HG02852 (cell line): Measurements from ENCODE around the gene GNPTAB.
A peak's percentile ranks its signal among the peaks of the same experiment; 100 is the strongest.
"Not testable (repeated sequence)": the region's sequence is repeated elsewhere in the genome, so short reads cannot be mapped to it uniquely, and the experiment has no call there.

Experiments
- ATAC-seq: cut with Tn5 transposase; IDR thresholded peaks from one replicate; pipeline ENCODE4 v1.9.1; 2021; ENCODE audit warnings: mild to moderate bottlenecking, moderate library complexity; ENCODE audit not compliant: unreplicated experiment

The GNPTAB gene

DNA sequence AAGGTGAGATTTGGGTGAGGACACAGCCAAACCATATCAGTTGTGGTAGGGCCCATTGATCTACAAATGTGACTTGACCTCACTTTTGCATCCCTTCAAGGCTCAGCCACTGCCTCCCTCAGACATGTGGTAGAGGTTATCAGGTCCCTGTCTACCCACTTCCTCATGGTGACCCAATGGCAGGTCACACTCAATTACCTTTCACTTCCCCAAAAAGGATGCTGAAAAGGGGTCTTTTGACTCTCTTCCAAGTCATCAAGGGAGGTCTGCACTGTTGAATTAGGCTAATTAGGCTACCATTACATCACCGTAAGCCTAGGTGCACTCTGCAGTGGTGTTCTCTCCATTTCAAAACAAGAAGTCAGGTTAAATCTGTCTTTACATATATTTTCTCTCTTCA lies 24.0 kb upstream of the GNPTAB start:
- ATAC-seq = no peak

DNA sequence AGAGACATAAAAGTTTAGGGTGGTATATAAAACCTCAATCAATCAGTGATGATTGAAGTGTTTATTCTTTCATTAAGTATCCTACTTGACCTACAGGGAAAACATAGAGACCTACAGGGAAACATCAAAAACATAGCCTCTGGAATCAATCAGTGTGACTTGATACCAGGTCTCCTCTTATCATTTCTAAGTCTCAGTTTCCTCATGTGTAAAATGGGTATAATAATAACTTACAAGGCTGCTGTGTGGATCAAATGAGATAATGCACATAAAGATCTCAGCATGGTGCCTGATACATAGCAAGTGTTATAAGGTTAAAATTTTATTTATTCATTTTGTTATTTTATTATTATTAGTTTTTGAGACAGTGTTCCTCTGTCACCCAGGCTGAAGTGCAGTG lies 22.2 kb upstream of the GNPTAB start:
- ATAC-seq = no peak

DNA sequence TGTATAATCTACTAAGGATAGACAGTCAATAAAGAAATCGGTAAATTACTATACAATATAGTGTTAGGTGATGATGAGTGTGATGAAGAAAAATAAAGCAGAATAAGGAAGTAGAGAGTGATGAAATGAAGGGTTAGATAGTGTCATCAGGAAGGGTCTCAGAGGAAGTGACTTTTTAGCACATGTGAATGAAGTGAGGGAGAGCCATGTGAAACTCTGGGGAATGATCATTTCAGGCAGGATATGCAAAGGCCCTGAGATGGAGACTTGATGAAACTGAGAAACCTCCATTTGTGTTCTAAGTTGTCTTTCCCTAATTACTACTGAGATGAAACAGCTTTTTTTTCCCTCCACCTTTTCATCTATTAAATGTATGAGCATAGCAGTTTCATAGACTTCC lies 19.4 kb upstream of the GNPTAB start:
- ATAC-seq = peak; percentile 55

DNA sequence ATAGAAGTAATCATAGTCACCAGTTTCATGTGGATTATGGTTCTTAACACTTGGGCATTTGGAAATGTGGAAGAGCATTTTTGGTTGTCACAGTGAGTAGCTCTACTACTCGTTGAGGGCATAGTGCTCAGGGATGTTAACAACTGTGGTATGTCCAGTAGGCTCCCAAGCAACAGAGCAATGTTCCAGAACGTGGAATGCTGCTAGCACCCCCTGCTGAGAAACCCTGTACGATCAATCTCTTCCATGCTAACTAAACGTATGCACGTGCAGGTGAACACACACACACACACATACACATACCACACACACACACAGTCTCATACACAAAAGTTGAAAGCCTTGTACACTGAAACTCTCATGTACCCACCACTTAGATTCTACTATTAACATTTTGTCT lies 16.6 kb upstream of the GNPTAB start:
- no peak for ATAC-seq

DNA sequence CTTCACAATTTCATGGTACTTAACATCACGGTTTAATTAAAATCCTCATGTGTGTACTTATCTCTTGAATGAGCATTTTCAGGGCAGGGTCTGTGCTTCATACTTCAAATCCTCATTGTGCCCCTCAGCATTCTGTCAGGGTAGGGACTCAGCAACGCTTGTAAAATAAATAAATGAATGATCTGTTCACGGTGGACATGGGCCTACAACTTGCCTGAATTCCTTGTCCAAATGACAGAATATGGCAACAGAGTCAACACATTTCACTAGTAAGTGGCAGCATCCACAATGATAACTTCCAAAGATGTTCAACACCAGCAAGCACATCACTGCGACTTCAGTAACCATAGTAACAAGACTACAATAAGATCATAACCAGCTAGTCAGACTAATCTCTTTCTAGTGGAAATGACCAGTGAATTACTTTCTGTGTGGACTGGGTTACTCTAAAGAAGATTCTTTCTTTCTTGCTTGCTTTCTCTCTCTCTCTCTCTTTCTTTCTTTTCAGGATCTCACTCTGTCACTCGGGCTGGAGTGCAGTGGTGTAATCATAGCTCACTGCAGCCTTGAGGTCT lies 14.5 kb upstream of the GNPTAB start:
- ATAC-seq = no peak

DNA sequence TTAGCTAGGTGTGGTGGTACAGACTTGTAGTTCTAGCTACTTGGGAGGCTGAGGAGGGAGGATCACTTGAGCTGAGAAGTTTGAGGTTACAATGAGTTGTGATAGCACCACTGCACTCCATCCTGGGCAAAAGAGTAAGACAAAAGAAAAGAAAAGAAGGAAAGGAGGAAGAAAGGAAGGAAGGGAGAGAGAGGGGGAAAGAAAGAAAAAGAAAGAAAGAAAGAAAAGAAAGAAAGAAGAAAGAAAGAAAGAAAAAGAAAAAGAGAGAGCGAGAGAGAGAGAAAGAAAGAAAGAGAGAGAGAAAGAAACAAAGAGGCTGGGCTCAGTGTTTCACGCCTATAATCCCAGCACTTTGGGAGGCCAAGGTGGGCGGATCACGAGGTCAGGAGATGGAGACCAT lies 10.3 kb upstream of the GNPTAB start:
- ATAC-seq = no peak

DNA sequence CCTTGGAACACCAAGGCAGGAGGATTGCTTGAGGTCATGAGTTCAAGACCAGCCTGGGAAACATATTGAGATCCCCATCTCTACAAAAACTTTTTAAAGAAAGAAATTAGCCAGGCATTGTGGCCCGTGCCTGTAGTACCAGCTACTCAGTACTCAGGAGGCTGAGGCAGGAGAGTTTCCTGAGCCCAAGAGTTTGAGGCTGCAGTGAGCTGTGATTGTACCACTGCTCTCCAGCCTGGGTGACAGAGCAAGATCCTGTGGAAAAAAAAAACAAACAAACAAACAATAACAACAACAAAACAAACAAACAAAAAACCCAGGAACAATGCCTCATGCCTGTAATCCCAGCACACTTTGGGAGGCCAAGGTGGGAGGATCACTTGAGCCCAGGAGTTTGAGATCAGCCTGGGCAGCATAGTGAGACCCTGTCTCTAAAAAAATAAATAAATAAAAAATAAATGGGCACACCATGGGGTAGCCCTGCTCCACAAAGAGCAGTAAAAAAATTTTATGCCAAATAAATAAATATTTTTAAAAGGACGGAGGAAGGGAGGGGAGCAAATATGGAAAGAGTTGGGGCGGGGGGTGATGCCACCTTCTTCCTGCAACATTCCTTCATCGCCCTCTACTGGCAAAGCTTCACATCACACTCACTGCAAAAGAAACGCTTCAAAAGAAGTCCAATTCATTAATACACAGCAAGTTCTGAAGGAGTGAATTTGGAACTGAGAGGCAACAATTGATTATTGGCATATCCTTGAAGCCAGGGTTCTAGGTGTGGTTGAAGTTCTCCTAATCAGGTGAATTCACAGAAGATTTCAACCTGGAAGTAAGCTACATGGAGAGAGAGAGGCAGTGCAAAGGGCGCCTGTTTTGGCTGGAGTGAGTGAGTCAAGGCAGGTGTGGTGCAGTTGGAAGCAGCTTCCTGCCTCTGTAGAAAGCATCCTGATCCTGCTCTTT lies 8.8 kb upstream of the GNPTAB start:
- ATAC-seq = no peak

DNA sequence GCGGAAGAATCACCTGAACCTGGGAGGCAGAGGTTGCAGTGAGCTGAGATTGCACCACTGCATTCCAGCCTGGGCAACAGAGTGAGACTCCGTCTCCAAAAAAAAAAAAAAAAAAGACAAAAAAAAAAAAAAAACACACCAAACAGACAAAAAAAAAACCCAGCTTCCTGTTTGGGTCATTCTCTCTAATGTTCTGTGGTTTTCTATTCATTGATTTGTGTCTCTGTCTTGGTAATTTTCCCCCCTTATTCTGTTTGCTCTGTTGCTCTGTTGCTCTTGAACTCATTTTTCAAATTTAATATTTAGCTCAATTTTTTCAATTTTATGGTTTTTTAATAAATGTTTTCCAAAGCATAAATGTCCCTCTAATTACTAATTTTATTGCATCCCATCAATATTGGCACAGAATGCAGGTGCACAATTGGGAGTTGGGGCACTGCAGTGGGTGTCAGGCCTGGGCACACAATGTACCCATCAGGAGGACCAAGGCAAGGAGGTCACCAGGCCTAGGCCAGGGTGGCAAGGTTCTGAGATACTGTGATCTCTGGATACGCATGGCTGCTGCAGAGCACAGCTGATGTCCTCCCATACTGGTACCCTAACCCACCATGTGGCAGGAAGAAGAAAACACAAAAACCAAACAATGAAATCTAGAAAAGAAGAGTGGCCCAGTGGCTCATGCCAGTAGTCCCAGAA lies 8.0 kb upstream of the GNPTAB start:
- peak; percentile 46 for ATAC-seq

DNA sequence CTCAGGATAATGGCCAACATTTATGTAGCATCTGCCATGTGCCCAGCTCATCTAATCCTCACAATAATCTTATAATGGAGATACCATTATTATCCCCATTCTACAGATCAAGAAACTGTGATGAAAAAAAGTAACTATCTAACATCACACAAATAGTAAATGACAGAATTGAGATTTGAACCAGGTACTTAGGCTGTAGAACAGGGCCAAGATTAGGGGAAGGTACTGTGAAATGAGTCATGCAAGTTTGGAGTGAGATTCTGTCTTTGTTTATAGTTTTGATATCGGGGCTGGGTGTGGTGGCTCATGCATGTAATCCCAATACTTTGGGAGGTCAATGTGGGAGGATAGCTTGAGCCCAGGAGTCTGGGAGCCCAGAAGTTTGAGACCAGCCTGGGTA lies 1.3 kb upstream of the GNPTAB start:
- ATAC-seq = no peak

DNA sequence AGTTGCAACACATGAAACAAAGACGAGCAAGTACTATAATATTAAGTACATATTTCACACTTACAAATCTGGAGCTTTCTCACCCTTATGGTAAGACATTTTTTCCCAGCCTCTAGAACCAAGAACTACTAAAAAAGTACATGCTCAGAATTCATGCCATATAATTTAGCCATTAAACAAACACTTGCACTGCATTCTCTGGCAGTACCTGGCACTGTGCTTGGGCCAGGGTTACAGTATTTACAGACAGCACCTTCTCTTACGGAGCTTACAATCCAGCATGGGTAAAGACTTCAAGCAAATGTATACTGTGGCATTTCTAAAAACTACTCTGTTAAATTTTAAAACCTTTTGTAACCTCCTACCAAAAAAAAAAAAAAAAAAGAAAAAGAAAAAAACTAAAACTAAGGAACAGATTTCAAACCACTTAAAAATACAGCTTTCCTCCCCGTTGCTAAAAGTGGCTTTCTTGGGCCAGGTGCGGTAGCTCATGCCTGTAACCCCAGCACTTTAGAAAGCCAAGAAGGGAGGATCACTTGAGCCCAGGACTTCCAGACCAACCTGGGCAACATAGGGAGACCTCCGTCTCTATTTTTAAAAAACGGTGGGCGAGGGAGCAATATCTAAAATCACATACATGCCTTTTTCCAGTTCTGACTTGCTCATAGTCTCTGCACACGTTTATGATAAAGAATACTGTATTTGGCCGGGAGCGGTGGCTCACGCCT lies 956 bp downstream of the GNPTAB start:
- peak; percentile 3 for ATAC-seq

DNA sequence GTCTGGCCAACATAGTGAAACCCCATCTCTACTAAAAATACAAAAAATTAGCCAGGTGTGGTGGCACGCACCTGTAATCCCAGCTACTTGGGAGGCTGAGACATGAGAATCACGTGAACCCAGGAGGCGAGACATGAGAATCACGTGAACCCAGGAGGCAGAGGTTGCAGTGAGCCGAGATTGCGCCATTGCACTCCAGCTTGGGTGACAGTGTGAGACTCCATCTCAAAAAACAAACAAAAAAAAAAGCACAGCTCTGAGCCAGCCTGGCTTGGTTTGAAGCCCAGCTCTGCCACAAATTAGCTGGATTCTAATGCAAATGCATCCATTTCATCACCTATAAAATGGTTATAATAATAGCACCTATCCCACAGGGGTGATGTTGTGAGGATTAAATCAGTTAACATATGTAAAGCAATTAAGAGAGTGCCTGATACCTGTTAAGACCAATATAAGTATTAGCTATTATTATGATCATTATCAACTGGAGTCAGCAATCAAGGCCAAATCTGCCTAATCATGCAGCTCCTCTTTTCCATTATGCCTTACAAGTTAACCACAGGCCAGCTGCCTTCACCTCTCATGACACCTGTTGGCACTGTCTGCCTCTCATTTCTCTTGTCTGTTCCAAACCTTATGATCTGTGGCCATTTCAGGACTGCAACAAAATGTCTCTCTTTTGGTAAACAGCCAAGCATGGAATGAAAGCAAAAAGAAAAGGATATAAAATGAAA lies 2.1 kb downstream of the GNPTAB start:
- no peak for ATAC-seq

DNA sequence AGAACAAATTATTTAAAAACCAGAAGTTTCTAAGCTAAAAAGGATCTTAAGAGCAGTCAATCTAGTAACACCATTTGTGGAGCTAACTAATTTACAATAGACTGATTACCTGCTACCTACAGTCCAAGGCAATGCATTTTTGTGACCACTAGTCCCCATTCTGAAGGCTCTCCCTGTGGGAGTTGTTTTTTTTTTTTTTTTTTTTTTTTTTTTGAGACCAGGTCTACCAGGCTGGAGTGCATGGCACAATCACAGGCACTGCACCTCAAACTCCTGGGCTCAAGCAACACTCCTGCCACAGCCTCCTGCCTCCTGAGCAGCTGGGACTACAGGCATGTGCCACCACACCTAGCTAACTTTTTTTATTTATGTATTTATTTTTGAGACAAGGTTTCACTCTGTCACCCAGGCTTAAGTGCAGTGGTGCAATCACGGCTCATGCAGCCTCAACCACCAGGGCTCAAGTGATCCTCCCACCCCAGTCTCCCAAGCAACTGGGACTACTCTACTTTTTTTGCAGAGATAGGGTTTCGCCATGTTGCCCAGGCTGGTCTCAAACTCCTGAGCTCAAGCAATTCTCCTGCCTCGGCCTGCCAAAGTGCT lies 3.9 kb downstream of the GNPTAB start:
- ATAC-seq = no peak

DNA sequence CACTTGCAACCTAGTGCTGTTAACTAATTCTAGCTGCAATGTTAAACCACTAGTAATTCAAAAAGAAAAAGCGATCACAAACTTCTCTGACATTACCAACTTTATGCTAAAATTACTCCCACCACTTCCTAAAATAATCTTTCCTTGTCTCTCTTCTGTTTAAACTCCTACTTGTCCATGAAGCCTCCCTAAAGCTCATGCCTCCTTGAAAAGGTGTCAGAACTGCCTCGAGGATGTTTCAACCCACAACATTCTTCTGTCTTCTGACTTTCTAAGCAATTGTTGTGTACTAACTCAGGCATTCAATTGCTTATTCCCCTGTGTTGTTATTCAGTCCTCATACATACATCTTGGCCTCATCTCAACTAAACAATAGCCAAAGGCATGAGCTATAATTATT lies 5.9 kb downstream of the GNPTAB start:
- ATAC-seq = no peak

DNA sequence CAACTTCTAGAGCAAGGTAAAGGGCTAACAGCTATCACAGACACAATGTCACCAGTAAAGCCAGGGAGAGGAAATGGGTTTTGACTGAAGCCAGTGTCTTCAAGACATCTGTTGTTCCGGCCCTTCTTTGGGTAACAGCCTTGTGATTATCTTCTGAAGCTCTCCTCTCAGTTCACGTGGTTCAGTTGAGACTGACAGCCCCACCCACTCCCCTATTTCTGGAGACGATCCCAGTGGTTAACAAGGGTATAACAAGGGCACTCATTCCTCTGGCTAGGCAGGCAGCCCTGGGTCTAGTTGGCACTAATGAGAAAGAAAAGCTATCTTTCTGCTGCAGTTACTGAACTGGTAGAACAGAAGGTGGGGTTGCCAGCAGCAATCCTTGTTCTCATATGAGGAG lies 6.9 kb downstream of the GNPTAB start:
- peak; percentile 71 for ATAC-seq

DNA sequence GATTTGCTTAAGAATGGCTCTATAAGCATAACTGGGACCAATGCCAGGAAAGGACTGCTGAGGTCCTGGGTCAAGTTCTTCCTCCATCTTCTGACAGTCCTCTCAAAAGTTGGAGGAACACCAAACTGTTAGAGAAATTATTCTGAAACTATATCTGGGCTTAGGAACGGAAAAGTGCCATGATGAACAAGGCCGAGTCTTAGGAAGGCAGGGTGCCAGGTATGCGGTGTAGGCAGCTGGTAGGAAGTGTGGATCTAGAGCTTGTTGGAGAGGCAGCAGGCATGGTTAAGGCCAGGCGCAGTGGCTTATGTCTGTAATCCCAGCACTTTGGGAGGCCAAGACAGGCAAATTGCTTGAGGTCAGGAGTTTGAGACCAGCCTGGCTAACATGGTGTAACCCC lies 7.7 kb downstream of the GNPTAB start:
- no peak for ATAC-seq

DNA sequence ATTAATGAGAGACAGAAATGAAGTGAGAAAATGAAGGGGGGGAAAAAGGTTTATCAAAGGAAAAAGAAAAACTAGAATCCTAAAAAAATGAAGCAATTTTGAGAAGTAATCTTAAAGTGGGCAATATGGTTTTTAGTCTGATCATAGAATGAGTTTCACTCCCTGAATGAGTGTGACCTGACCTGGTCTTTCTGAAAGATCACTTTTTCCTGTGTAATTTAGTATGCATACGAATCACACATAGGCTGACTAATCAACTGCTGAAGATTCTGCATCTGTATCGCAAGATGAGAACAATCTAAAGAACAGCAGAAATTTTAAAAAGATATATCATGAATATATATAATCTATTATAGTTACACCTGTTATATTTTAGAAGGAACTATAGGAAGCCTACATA lies 11.3 kb downstream of the GNPTAB start:
- ATAC-seq = peak; percentile 77

DNA sequence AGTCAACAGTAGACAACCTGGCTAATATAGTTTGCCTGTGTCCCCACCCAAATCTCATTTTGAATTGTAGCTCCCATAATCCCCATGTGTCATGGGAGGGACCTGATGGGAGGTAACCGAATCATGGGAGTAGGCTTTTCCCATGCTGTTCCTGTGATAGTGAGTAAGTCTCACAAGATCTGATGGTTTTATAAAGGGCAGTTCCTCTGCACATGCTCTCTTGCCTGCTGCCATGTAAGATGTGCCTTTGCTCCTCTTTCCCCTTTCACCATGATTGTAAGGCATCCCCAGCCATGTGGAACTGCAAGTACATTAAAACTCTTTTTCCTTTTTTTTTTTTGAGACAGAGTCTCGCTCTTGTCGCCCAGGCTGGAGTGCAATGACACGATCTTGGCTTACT lies 12.1 kb downstream of the GNPTAB start:
- not testable (repeated sequence) for ATAC-seq

DNA sequence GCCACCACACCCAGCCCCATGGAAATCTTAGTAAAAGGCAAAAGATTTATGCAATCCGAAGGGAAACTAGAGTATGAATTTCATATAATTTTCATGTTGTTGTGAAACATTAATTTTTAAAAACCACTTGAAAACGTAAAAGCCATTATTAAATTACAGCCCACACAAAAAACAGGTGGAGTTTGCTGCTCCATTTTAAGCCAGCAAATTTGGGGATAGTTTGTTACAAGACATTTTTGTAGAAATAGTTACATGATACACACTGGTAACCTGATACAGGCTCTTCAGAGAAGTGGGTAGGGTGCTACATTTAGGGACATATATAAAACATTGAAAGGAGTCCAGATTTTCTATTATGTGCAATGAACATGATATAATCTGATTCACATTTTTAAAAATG lies 17.6 kb downstream of the GNPTAB start:
- no peak for ATAC-seq

DNA sequence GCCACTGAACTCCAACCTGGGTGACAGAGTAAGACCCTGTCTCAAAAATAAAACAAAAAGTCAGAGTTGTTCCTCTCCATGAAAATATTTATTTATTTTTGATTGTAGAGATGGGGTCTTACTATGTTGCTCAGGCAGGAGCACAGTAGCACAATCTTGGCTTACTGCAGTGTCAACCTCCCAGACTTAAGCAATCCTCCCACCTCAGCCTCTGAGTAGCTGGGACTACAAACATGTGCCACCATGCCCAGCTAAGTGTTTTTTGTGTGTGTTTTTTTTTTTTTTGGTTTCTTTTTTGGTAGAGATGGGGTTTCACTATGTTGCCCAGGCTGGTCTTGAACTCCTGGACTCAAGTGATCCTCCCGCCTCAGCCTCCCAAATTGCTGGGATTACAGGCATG lies 18.0 kb downstream of the GNPTAB start:
- ATAC-seq = not testable (repeated sequence)

DNA sequence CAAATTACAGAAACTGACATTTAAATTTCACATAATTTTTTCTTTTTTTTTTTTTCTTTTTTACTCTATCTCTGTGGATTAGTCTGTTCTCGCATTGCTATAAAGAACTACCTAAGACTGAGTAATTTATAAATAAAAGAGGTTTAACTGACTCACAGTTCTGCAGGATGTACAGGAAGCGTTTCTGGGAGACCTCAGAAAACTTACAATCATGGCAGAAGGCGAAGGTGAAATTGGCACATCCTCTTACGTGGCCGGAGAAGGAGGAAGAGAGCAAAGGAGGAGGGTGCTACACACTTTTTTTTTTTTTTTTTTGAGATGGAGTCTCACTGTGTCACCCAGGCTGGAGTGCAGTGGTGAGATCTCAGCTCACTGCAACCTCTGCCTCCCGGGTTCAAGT lies 19.4 kb downstream of the GNPTAB start:
- ATAC-seq = not testable (repeated sequence)
